ENCODE measurements around the gene XXYLT1. TPM values are rescaled to one million over a fixed set of nuclear protein-coding genes. Genes with fewer than 3 reads are reported as not detected.
A peak's percentile ranks its signal among the peaks of the same experiment; 100 is the strongest.

The XXYLT1 gene
- total RNA-seq, 1 experiment from 2014 or later, result 53.9 TPM

DNA sequence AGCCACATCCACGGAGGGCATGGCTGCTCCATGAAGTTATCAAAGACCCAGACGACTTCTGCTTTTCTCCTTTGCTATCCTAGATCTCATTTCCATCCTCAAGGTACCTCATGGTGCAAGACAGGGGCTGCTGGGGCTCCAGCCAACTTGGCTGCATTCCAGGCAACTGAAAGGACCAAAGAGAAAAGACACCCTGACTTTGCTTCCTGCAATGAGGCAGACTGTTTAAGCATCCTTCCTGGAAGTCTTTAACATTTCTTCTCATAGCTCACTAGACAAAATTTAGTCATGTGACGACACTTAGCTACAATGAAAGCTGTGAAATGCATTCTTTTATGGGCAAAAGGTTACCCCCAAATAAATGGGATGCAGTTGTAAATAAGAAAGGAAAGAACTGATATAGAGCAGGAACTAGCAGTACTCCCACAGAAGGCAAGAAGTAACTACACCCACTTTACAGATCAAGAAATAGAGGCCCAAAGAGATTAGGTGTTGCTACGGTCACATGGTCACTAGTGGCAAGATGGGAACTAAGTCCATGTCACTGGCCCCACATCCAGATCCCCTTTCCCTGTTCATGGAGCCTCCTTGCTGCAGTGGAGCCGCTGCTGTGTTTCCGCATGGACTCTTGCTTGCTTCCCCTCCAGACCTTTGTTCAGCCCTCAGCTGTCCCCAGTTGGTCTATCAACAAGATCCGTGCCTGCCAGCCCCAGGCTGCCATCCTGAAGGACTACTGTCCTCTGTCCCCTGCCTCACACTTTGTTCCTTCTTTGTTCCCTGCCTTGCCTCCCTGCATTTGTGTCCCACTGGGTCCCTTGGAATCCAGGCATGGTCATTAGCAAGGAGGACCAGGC, 107.0 kb downstream of the XXYLT1 start:
- Histone ChIP-seq H3K4me3 (ENCODE audit: low read depth, low read length, poor library complexity, severe bottlenecking) (no peak overlapping the region), H3K36me3 (ENCODE audit: insufficient read depth, low read length, poor library complexity, severe bottlenecking) (no peaks in the 10 kb centered on the region), H3K9me3 (ENCODE audit: low read depth, low read length, poor library complexity, severe bottlenecking) (no peaks in the 10 kb centered on the region), H3K4me1 (ENCODE audit: insufficient read depth, low read length, poor library complexity, severe bottlenecking) (peaks cover 19% of the 10 kb centered on the region), H3K27ac (ENCODE audit: low read depth, low read length, poor library complexity, severe bottlenecking) (peak overlapping the region; percentile 46), H3K27me3 (replicated peaks; ENCODE audit: insufficient read depth, low read depth, low read length, poor library complexity) (no peaks in the 10 kb centered on the region)
- ChIA-PET POLR2A (ENCODE audit: low non-redundant PET) (no interaction called here), CTCF (no interaction called here)
- DNase-seq (ENCODE audit: low spot score), result no peak
- no TSS peak for BruUV-seq (replicated peaks)
- TF ChIP-seq CTCF (conservative IDR thresholded peaks at IDR 0.05; ENCODE audit: low read depth, low read length) (no peak), EZH2 (IDR thresholded peaks at IDR 0.05; ENCODE audit: borderline replicate concordance, low read depth, low read length, poor library complexity, severe bottlenecking) (no peak)
- intact Hi-C loops (cut with micrococcal nuclease; ENCODE audit: unreplicated experiment), result no loop called here

GRCh38 chr3:195162816-195163215, 108.1 kb downstream of the XXYLT1 start:
- BruUV-seq (replicated peaks), result no TSS peak
- Histone ChIP-seq H3K36me3 (ENCODE audit: insufficient read depth, low read length, poor library complexity, severe bottlenecking) (no peaks in the 10 kb centered on the region), H3K9me3 (ENCODE audit: low read depth, low read length, poor library complexity, severe bottlenecking) (no peaks in the 10 kb centered on the region), H3K27ac (ENCODE audit: low read depth, low read length, poor library complexity, severe bottlenecking) (peak overlapping the region; percentile 10), H3K4me1 (ENCODE audit: insufficient read depth, low read length, poor library complexity, severe bottlenecking) (peaks cover 19% of the 10 kb centered on the region), H3K27me3 (replicated peaks; ENCODE audit: insufficient read depth, low read depth, low read length, poor library complexity) (no peaks in the 10 kb centered on the region), H3K4me3 (ENCODE audit: low read depth, low read length, poor library complexity, severe bottlenecking) (no peak overlapping the region)
- TF ChIP-seq EZH2 (IDR thresholded peaks at IDR 0.05; ENCODE audit: borderline replicate concordance, low read depth, low read length, poor library complexity, severe bottlenecking) (no peak), CTCF (conservative IDR thresholded peaks at IDR 0.05; ENCODE audit: low read depth, low read length) (no peak)
- POLR2A ChIA-PET (ENCODE audit: low non-redundant PET), result no interaction called here
- no peak for DNase-seq (ENCODE audit: low spot score)
- CTCF ChIA-PET, result no interaction called here
- intact Hi-C loops (cut with micrococcal nuclease; ENCODE audit: unreplicated experiment), result no loop called here

DNA sequence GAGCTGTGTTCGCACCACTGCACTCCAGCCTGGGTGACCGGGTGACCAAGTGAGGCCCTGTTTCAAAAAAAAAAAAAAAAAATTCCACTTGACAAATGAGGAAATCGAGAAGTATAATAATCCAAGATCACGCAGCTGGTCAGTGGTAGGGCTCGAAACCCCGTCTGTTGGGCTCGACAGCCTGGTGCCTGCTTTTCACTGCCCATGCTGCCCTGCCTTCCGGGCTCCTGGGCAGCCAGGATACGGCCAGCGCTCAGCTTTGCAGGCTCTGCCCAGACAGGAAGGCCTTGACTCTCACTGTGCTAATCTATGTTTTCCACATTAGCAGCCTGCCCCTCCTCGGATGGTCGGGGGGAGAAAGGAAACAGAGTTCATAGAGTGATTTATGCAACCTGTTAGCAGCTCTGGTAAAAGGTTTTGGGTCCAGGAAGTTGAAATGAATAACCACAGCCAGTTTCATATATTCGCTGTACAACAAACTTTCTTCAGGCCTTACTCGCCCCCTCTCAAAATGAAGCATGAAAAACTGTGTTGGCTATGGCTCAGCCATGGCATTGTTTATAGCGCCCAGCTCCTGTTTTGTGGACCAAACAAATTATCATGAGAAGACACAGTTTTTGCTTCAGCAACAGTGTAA, 108.8 kb downstream of the XXYLT1 start:
- no peaks in the 10 kb centered on the region for H3K27me3 ChIP-seq (replicated peaks; ENCODE audit: insufficient read depth, low read depth, low read length, poor library complexity)
- CTCF ChIA-PET, result no interaction called here
- no peaks in the 10 kb centered on the region for H3K36me3 ChIP-seq (ENCODE audit: insufficient read depth, low read length, poor library complexity, severe bottlenecking)
- no peak overlapping the region for H3K4me3 ChIP-seq (ENCODE audit: low read depth, low read length, poor library complexity, severe bottlenecking)
- no peaks in the 10 kb centered on the region for H3K9me3 ChIP-seq (ENCODE audit: low read depth, low read length, poor library complexity, severe bottlenecking)
- H3K4me1 ChIP-seq (ENCODE audit: insufficient read depth, low read length, poor library complexity, severe bottlenecking), result peaks cover 19% of the 10 kb centered on the region
- no peak for DNase-seq (ENCODE audit: low spot score)
- TF ChIP-seq EZH2 (IDR thresholded peaks at IDR 0.05; ENCODE audit: borderline replicate concordance, low read depth, low read length, poor library complexity, severe bottlenecking), result no peak
- no peak for TF ChIP-seq CTCF (conservative IDR thresholded peaks at IDR 0.05; ENCODE audit: low read depth, low read length)
- H3K27ac ChIP-seq (ENCODE audit: low read depth, low read length, poor library complexity, severe bottlenecking), result peak overlapping the region; percentile 10
- no TSS peak for BruUV-seq (replicated peaks)
- intact Hi-C loops (cut with micrococcal nuclease; ENCODE audit: unreplicated experiment), result no loop called here
- POLR2A ChIA-PET (ENCODE audit: low non-redundant PET), result interaction anchor here (0.6 kb wide), 1 partner anchor 14 kb away, joined by 4 read pairs; no protein-coding TSS in a partner anchor
